Measurements from ENCODE around the gene GHR.

GHR gene

GRCh38 chr5:42467981-42468524 is 44.8 kb downstream of the GHR start:
- DNase-seq (ENCODE audit: low spot score), result no peak
- no peak for ATAC-seq (ENCODE audit: low read depth)
- no peak overlapping the region for H3K27ac ChIP-seq (ENCODE audit: poor library complexity, severe bottlenecking)
- H3K36me3 ChIP-seq (ENCODE audit: low read depth), result no peaks in the 10 kb centered on the region
- no peaks in the 10 kb centered on the region for H3K4me1 ChIP-seq (ENCODE audit: insufficient read depth, poor library complexity, severe bottlenecking)
- H3K4me3 ChIP-seq (ENCODE audit: severe bottlenecking), result no peak overlapping the region
- H3K9me3 ChIP-seq (ENCODE audit: severe bottlenecking), result no peaks in the 10 kb centered on the region
- H3K27me3 ChIP-seq (ENCODE audit: insufficient read depth, poor library complexity, severe bottlenecking), result no peaks in the 10 kb centered on the region
- TF ChIP-seq, protein P1, sequence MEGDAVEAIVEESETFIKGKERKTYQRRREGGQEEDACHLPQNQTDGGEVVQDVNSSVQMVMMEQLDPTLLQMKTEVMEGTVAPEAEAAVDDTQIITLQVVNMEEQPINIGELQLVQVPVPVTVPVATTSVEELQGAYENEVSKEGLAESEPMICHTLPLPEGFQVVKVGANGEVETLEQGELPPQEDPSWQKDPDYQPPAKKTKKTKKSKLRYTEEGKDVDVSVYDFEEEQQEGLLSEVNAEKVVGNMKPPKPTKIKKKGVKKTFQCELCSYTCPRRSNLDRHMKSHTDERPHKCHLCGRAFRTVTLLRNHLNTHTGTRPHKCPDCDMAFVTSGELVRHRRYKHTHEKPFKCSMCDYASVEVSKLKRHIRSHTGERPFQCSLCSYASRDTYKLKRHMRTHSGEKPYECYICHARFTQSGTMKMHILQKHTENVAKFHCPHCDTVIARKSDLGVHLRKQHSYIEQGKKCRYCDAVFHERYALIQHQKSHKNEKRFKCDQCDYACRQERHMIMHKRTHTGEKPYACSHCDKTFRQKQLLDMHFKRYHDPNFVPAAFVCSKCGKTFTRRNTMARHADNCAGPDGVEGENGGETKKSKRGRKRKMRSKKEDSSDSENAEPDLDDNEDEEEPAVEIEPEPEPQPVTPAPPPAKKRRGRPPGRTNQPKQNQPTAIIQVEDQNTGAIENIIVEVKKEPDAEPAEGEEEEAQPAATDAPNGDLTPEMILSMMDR (IDR thresholded peaks at IDR 0.05; ENCODE audit: poor library complexity, severe bottlenecking), result no peak

- no peak overlapping the region for H3K4me3 ChIP-seq (ENCODE audit: severe bottlenecking)
- TF ChIP-seq, protein P1 (IDR thresholded peaks at IDR 0.05; ENCODE audit: poor library complexity, severe bottlenecking), result no peak
- no peaks in the 10 kb centered on the region for H3K4me1 ChIP-seq (ENCODE audit: insufficient read depth, poor library complexity, severe bottlenecking)
- no peaks in the 10 kb centered on the region for H3K27me3 ChIP-seq (ENCODE audit: insufficient read depth, poor library complexity, severe bottlenecking)
- H3K27ac ChIP-seq (ENCODE audit: poor library complexity, severe bottlenecking), result no peak overlapping the region
- no peaks in the 10 kb centered on the region for H3K36me3 ChIP-seq (ENCODE audit: low read depth)
- ATAC-seq (ENCODE audit: low read depth), result no peak
- no peak for DNase-seq (ENCODE audit: low spot score)
- no peaks in the 10 kb centered on the region for H3K9me3 ChIP-seq (ENCODE audit: severe bottlenecking)
These were observed 60.4 kb downstream of the GHR start for GRCh38 chr5:42483472-42484154.

DNA sequence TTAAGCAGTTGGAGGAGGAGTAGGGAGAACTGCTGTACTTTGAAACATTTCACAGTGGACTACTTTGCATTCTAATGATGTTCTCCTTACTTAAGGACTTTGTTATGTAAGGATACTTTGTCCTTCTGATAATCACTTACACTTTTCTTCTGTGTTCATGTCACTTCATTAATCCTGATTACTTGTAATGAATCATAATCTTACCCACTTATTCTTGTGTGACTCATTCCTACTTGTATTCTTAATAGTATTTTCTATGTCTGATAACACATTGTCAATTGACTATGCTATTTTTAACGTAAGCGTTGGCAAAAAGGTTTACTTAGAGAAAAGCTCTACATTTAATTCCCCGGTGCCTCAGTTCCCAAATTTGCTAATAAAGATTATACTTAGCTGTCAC is 63.8 kb downstream of the GHR start:
- Histone ChIP-seq H3K27me3 (ENCODE audit: insufficient read depth, poor library complexity, severe bottlenecking) (no peaks in the 10 kb centered on the region), H3K36me3 (ENCODE audit: low read depth) (no peaks in the 10 kb centered on the region), H3K4me3 (ENCODE audit: severe bottlenecking) (no peak overlapping the region), H3K9me3 (ENCODE audit: severe bottlenecking) (no peaks in the 10 kb centered on the region), H3K4me1 (ENCODE audit: insufficient read depth, poor library complexity, severe bottlenecking) (no peaks in the 10 kb centered on the region), H3K27ac (ENCODE audit: poor library complexity, severe bottlenecking) (no peak overlapping the region)
- ATAC-seq (ENCODE audit: low read depth) (no peak), DNase-seq (ENCODE audit: low spot score) (no peak)
- TF ChIP-seq, protein P1 (IDR thresholded peaks at IDR 0.05; ENCODE audit: poor library complexity, severe bottlenecking), result no peak

DNA sequence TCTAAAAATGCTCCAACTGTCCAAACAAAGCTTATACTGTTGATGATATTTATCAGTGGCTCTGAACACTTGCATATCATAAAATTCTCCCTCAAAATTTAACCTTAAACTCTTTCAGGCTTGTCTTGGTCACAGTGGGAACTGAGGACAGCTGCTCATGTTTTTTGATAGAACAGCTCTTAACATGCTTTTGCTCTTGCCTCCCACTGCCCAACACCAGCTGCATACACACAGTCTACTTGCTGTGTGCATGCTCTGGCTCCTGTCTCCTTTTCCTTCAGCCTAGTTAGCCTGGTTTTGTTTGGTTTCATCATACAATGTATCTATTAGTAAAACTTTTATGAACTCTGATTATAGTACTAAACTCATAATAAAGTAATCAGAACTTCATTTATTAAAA is 64.6 kb downstream of the GHR start:
- Histone ChIP-seq H3K4me1 (ENCODE audit: insufficient read depth, poor library complexity, severe bottlenecking) (no peaks in the 10 kb centered on the region), H3K9me3 (ENCODE audit: severe bottlenecking) (no peaks in the 10 kb centered on the region), H3K36me3 (ENCODE audit: low read depth) (no peaks in the 10 kb centered on the region), H3K27me3 (ENCODE audit: insufficient read depth, poor library complexity, severe bottlenecking) (no peaks in the 10 kb centered on the region), H3K27ac (ENCODE audit: poor library complexity, severe bottlenecking) (no peak overlapping the region), H3K4me3 (ENCODE audit: severe bottlenecking) (no peak overlapping the region)
- TF ChIP-seq, protein P1 (IDR thresholded peaks at IDR 0.05; ENCODE audit: poor library complexity, severe bottlenecking), result no peak
- DNase-seq (ENCODE audit: low spot score), result no peak
- no peak for ATAC-seq (ENCODE audit: low read depth)

GRCh38 chr5:42490831-42491230 is 67.6 kb downstream of the GHR start:
- Histone ChIP-seq H3K27me3 (ENCODE audit: insufficient read depth, poor library complexity, severe bottlenecking) (no peaks in the 10 kb centered on the region), H3K4me3 (ENCODE audit: severe bottlenecking) (no peak overlapping the region), H3K27ac (ENCODE audit: poor library complexity, severe bottlenecking) (no peak overlapping the region), H3K4me1 (ENCODE audit: insufficient read depth, poor library complexity, severe bottlenecking) (peaks cover 5% of the 10 kb centered on the region), H3K9me3 (ENCODE audit: severe bottlenecking) (no peaks in the 10 kb centered on the region), H3K36me3 (ENCODE audit: low read depth) (no peaks in the 10 kb centered on the region)
- DNase-seq (ENCODE audit: low spot score) (no peak), ATAC-seq (ENCODE audit: low read depth) (no peak)
- TF ChIP-seq, protein P1 (IDR thresholded peaks at IDR 0.05; ENCODE audit: poor library complexity, severe bottlenecking), result no peak

Measured in RWPE2 (cell line).